GM12878 (cell line): ENCODE data around the gene TNNT2. TPM values are rescaled to one million over a fixed set of nuclear protein-coding genes. Genes with fewer than 3 reads are reported as not detected.

Experiments used
- ATAC-seq: fragments of 200-7000 bp; cut with Tn5 transposase; 3 replicates; pipeline ENCODE4 v1.9.1; 2020; ENCODE audit warnings: mild to moderate bottlenecking, moderate library complexity
- BruUV-seq: library from RNA; stranded (reverse); fragments of 400-500 nt; replicated peaks from 2 replicates; lab custom pipeline; 2021; lab: Mats Ljungman, UMichigan
- CTCF ChIA-PET: fragments of 300-600 bp; sonication (Branson Sonifier 250); formaldehyde crosslinking; extraction: SDS; loops from one replicate; lab custom pipeline; 2021; ENCODE audit warnings: inconsistent platforms; lab: Yijun Ruan, JAX
- POLR2A ChIA-PET: fragments of 350-600 bp; formaldehyde crosslinking; extraction: SDS; loops from one replicate; lab custom pipeline; 2021; ENCODE audit warnings: inconsistent platforms; lab: Charles Lee
- RAD21 ChIA-PET: fragments of 300-600 bp; sonication (Branson Sonifier 250); formaldehyde crosslinking; loops from one replicate; lab custom pipeline; 2023; ENCODE audit warnings: antibody characterized with exemption; ENCODE audit not compliant: unreplicated experiment; lab: Charles Lee
- SMC1A ChIA-PET: fragments of 300-600 bp; sonication (Branson Sonifier 250); formaldehyde crosslinking; loops from one replicate; lab custom pipeline; 2023; ENCODE audit not compliant: unreplicated experiment, uncharacterized antibody; lab: Charles Lee
- DNase-seq: peaks from one replicate; pipeline ENCODE4 v3.0.0-alpha.2; 2011; ENCODE audit warnings: low read depth, low spot score
- FAIRE-seq: peaks from 3 replicates; lab custom pipeline; 2011; peaks lifted over from hg19 to GRCh38; lab: Jason Lieb, UNC
- H2AFZ ChIP-seq: 2 replicates; pipeline ENCODE4 v1.6.0; 2011; ENCODE audit warnings: low read depth, low read length, control low read depth; ENCODE audit not compliant: control insufficient read depth
- H3K27ac ChIP-seq: 2 replicates; pipeline ENCODE4 v1.5.1; 2011; ENCODE audit warnings: control low read depth; ENCODE audit not compliant: control insufficient read depth, insufficient read depth
- H3K27me3 ChIP-seq, 2 experiments: replicated peaks in 1 of 2; 2 replicates each; pipeline versions ENCODE4 v1.6.0 to v1.6.1; 2011; ENCODE audit warnings: low read length in 1 of 2; ENCODE audit not compliant: control insufficient read depth in 2 of 2, insufficient read depth in 2 of 2
- H3K36me3 ChIP-seq, 2 experiments: 2 replicates each; pipeline ENCODE4 v1.5.1; 2011; ENCODE audit warnings: low read length in 1 of 2; ENCODE audit not compliant: control insufficient read depth in 2 of 2, insufficient read depth in 2 of 2
- H3K4me1 ChIP-seq: 2 replicates; pipeline ENCODE4 v1.6.1; 2011; ENCODE audit warnings: mild to moderate bottlenecking, low read length, moderate library complexity, mixed read lengths; ENCODE audit not compliant: control insufficient read depth, insufficient read depth
- H3K4me2 ChIP-seq: 2 replicates; pipeline ENCODE4 v1.6.0; 2011; ENCODE audit warnings: control low read depth; ENCODE audit not compliant: control insufficient read depth, insufficient read depth
- H3K4me3 ChIP-seq: fragments of 200-600 bp; sonication (generic); 2 replicates; pipeline ENCODE4 v1.5.1; 2016
- H3K79me2 ChIP-seq: 2 replicates; pipeline ENCODE4 v1.6.0; 2011; ENCODE audit warnings: low read length; ENCODE audit not compliant: control insufficient read depth, insufficient read depth
- H3K9ac ChIP-seq: 2 replicates; pipeline ENCODE4 v1.8.0; 2011; ENCODE audit warnings: low read length, control low read depth, mixed read lengths; ENCODE audit not compliant: control insufficient read depth, insufficient read depth
- H3K9me3 ChIP-seq: replicated peaks from 3 replicates; pipeline ENCODE4 v1.5.1; 2011; ENCODE audit warnings: mild to moderate bottlenecking, low read length; ENCODE audit not compliant: control insufficient read depth, insufficient read depth
- H4K20me1 ChIP-seq: 2 replicates; pipeline ENCODE4 v1.6.0; 2011; ENCODE audit not compliant: control insufficient read depth, insufficient read depth
- CTCF ChIP-seq, 3 experiments: IDR thresholded peaks in 2 of 3; conservative IDR thresholded peaks in 1 of 3; 2 replicates each; pipeline ENCODE4 v1.5.1; 2011; ENCODE audit warnings: low read depth in 3 of 3, low read length in 3 of 3, mild to moderate bottlenecking in 3 of 3, control low read depth in 2 of 3, moderate library complexity in 2 of 3, inconsistent platforms in 1 of 3, mixed read lengths in 1 of 3; ENCODE audit not compliant: control insufficient read depth in 2 of 3, insufficient read depth in 1 of 3; ENCODE audit errors: extremely low read depth in 1 of 3
- DPF2 ChIP-seq: fragments of 450-650 bp; IDR thresholded peaks from 2 replicates; pipeline ENCODE4 v1.6.1; 2017; ENCODE audit warnings: mild to moderate bottlenecking
- STAT3 ChIP-seq: IDR thresholded peaks from 2 replicates; pipeline ENCODE4 v1.6.1; 2011; ENCODE audit warnings: low read depth, low read length, improper control_type of control experiment
- WGBS: methylation state at CpG from one replicate; pipeline ENCODE4 v1.1.6; 2016; ENCODE audit warnings: low lambda C conversion rate; ENCODE audit not compliant: insufficient replicate concordance, insufficient coverage; ENCODE audit errors: missing lambda C conversion rate; 5-methylcytosine and 5-hydroxymethylcytosine counted together
- in situ Hi-C: fragments of 300-500 bp; cut with MboI; formaldehyde crosslinking; loops from 9 replicates; pipeline ENCODE4 v1.14.3; 2018; ENCODE audit warnings: mixed read lengths
- intact Hi-C: fragments of 100-400 bp; cut with micrococcal nuclease; formaldehyde crosslinking; loops from one replicate; pipeline ENCODE4 v1.14.2; 2022; ENCODE audit not compliant: unreplicated experiment
- polyA plus RNA-seq, 11 experiments: library from polyadenylated mRNA; depleted of rRNA in 4 of 11; unstranded in 6 of 11; stranded (reverse) in 5 of 11; fragments of >200 nt; fragmentation: Nextera tagmentation in 4 of 11; fragmentation: Illumina TruSeq in 1 of 11; extraction: Ambion mirVana in 4 of 11; extraction: Trizol in 1 of 11; gene quantifications; 1 replicate in 1 of 11; 2 replicates in 10 of 11; pipeline versions ENCODE4 v1.2.1 to v1.2.3, GENCODE V29; 2011 to 2016; ENCODE audit warnings: inconsistent platforms in 2 of 11, missing spikeins in 2 of 11, low read depth in 1 of 11
- total RNA-seq, 4 experiments: library from RNA; depleted of rRNA in 3 of 4; stranded (reverse); fragments of >200 nt in 3 of 4; fragmentation: Illumina TruSeq in 1 of 4; extraction: Trizol in 1 of 4; gene quantifications; 2 replicates each; pipeline versions ENCODE4 v1.2.1 to v1.2.3, GENCODE V29; 2013 to 2021
- TF ChIP-seq, protein P1 (sequence below): IDR thresholded peaks from 2 replicates; pipeline ENCODE4 v1.6.1; 2011; ENCODE audit warnings: mild to moderate bottlenecking, low read depth, low read length, moderate library complexity; ENCODE audit not compliant: insufficient replicate concordance
- TF ChIP-seq, protein P2 (sequence below): fragments of 450-650 bp; IDR thresholded peaks from 2 replicates; pipeline ENCODE4 v1.6.1; 2017; ENCODE audit warnings: mild to moderate bottlenecking, low read depth, inconsistent platforms; ENCODE audit not compliant: poor library complexity, severe bottlenecking

The TNNT2 gene
- total and polyA plus RNA-seq, 10 of the 15 experiments (the other 5 are each of a cell fraction or from before 2014, with no cell fraction given), result 2.2 TPM; not detected in 9

GRCh38 chr1:201371276-201371675 is 6.2 kb downstream of the TNNT2 start:
- ATAC-seq (no peak), FAIRE-seq (no peak), DNase-seq (no peak)
- Histone ChIP-seq H3K27ac (no peak overlapping the region), H3K4me1 (no peaks in the 10 kb centered on the region), H3K36me3 (no peaks in the 10 kb centered on the region), H4K20me1 (no peaks in the 10 kb centered on the region), H3K4me2 (no peak overlapping the region), H3K79me2 (no peaks in the 10 kb centered on the region), H2AFZ (no peak overlapping the region), H3K9me3 (no peaks in the 10 kb centered on the region), H3K4me3 (no peak overlapping the region), H3K27me3 (peaks cover 0 to 6% of the 10 kb centered on the region in 2 experiments; a peak in 3 of 4 replicates), H3K9ac (no peak overlapping the region)
- no peak for TF ChIP-seq DPF2
- TF ChIP-seq, protein P1, sequence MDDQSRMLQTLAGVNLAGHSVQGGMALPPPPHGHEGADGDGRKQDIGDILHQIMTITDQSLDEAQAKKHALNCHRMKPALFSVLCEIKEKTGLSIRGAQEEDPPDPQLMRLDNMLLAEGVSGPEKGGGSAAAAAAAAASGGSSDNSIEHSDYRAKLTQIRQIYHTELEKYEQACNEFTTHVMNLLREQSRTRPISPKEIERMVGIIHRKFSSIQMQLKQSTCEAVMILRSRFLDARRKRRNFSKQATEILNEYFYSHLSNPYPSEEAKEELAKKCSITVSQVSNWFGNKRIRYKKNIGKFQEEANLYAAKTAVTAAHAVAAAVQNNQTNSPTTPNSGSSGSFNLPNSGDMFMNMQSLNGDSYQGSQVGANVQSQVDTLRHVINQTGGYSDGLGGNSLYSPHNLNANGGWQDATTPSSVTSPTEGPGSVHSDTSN, result no peak
- TF ChIP-seq, protein P2, sequence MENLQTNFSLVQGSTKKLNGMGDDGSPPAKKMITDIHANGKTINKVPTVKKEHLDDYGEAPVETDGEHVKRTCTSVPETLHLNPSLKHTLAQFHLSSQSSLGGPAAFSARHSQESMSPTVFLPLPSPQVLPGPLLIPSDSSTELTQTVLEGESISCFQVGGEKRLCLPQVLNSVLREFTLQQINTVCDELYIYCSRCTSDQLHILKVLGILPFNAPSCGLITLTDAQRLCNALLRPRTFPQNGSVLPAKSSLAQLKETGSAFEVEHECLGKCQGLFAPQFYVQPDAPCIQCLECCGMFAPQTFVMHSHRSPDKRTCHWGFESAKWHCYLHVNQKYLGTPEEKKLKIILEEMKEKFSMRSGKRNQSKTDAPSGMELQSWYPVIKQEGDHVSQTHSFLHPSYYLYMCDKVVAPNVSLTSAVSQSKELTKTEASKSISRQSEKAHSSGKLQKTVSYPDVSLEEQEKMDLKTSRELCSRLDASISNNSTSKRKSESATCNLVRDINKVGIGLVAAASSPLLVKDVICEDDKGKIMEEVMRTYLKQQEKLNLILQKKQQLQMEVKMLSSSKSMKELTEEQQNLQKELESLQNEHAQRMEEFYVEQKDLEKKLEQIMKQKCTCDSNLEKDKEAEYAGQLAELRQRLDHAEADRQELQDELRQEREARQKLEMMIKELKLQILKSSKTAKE, result no peak
- TF ChIP-seq STAT3, result no peak
- TF ChIP-seq CTCF (IDR thresholded peaks at IDR 0.05 in 2 of 3, conservative IDR thresholded peaks at IDR 0.05 in 1 of 3; ENCODE audit: control insufficient read depth in 2 of 3, extremely low read depth in 1 of 3, insufficient read depth in 1 of 3, low read depth in 3 of 3, low read length in 3 of 3), result no peak
- intact Hi-C loops, result no loop called here
- no TSS peak for BruUV-seq
- ChIA-PET CTCF (interaction anchor here (1.1 kb wide), 1 partner anchor 11 kb away, joined by 3 read pairs; no protein-coding TSS in a partner anchor), POLR2A (no interaction called here), SMC1A (interaction anchor here (0.7 kb wide), 1 partner anchor 173 kb away, joined by 3 read pairs; no protein-coding TSS in a partner anchor), RAD21 (no interaction called here)
- in situ Hi-C loops, result no loop called here
- 36% methylated on average over 9 of the region's 9 CpGs for WGBS
